Activated naive CD4-positive, alpha-beta T cell treated with anti-CD3 and anti-CD28 coated beads for 36 hours (primary cell): Measurements from ENCODE around the gene GNPDA1. TPM values are rescaled to one million over a fixed set of nuclear protein-coding genes. Genes with fewer than 3 reads are reported as not detected.

Source experiments
- CTCF ChIA-PET: fragments of 350-600 bp; sonication (Branson Sonifier 250); formaldehyde crosslinking; loops from one replicate; lab custom pipeline; 2021; ENCODE audit warnings: antibody characterized with exemption; lab: Charles Lee
- DNase-seq: peaks from one replicate; pipeline ENCODE4 v3.0.0-alpha.2; 2020
- H3K27ac Mint-ChIP-seq: one replicate; pipeline ENCODE4 v1.8.0; 2021; ENCODE audit warnings: mild to moderate bottlenecking, mixed read lengths
- H3K27me3 Mint-ChIP-seq: one replicate; pipeline ENCODE4 v1.8.0; 2021; ENCODE audit warnings: low read depth, mixed read lengths
- H3K36me3 Mint-ChIP-seq: one replicate; pipeline ENCODE4 v1.8.0; 2021; ENCODE audit warnings: low read depth, mixed read lengths
- H3K4me1 Mint-ChIP-seq: one replicate; pipeline ENCODE4 v1.8.0; 2021; ENCODE audit warnings: low read depth, mixed read lengths
- H3K4me3 Mint-ChIP-seq: one replicate; pipeline ENCODE4 v1.8.0; 2021; ENCODE audit warnings: mild to moderate bottlenecking, moderate library complexity, mixed read lengths
- H3K9me3 Mint-ChIP-seq: one replicate; pipeline ENCODE4 v1.8.0; 2021; ENCODE audit warnings: mixed read lengths
- intact Hi-C: fragments of 100-400 bp; cut with micrococcal nuclease; formaldehyde crosslinking; loops from one replicate; pipeline ENCODE4 v1.15.1; 2023
- total RNA-seq, 2 experiments: library from RNA; stranded (reverse); gene quantifications; one replicate each; pipeline ENCODE4 v1.2.3, GENCODE V29; 2021

Gene GNPDA1
- total RNA-seq, 2 experiments from 2014 or later: 250 to 259 TPM

DNA sequence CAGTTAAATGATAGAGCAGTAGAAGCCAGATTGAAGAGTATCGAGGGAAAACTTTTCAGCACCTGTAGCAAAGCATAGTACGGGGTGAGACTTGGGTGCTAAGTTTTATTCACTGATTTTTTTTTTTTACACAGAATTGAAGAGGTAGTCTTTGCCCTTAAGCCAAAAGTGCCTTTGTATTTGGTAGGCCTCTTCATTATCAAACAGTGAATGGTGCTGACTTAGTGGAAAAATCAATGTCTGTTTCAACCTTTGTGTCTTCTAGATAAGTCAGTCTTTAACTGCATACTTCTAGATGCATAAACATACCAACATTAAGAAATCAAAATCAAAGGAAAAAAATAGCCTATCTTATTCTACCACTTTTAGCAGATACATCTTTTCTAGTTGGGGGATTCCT, 30.2 kb downstream of the GNPDA1 start:
- intact Hi-C loops: no loop called here
- H3K4me1 Mint-ChIP-seq: peaks cover 2% of the 10 kb centered on the region

GRCh38 chr5:141978389-141978788, 34.4 kb downstream of the GNPDA1 start:
- Mint-ChIP-seq H3K4me1 (peaks cover 23% of the 10 kb centered on the region), H3K36me3 (peaks cover 39% of the 10 kb centered on the region), H3K27ac (no peak overlapping the region), H3K27me3 (no peaks in the 10 kb centered on the region), H3K9me3 (no peaks in the 10 kb centered on the region), H3K4me3 (no peak overlapping the region)
- CTCF ChIA-PET: interaction anchor here (0.5 to 3.1 kb wide), 7 partner anchors 10 to 1302 kb away, joined by 3 to 15 read pairs (median 3); partner anchors contain the start of gene RNF14
- intact Hi-C loops: no loop called here
- no peak for DNase-seq

More for the DNA sequence above, 30.2 kb downstream of the GNPDA1 start:
- no peak overlapping the region for H3K27ac Mint-ChIP-seq
- H3K36me3 Mint-ChIP-seq: peaks cover 34% of the 10 kb centered on the region
- DNase-seq: no peak
- H3K4me3 Mint-ChIP-seq: no peak overlapping the region
- CTCF ChIA-PET: no interaction called here
- no peaks in the 10 kb centered on the region for H3K9me3 Mint-ChIP-seq
- no peaks in the 10 kb centered on the region for H3K27me3 Mint-ChIP-seq

- intact Hi-C loops: no loop called here
- H3K4me3 Mint-ChIP-seq: no peak overlapping the region
- H3K36me3 Mint-ChIP-seq: peaks cover 42% of the 10 kb centered on the region
- CTCF ChIA-PET: interaction anchor here (0.5 to 2.7 kb wide), 10 partner anchors 8 to 242 kb away, joined by 3 to 16 read pairs (median 4); partner anchors contain the start of gene RNF14
- no peaks in the 10 kb centered on the region for H3K9me3 Mint-ChIP-seq
- no peak for DNase-seq
- H3K27ac Mint-ChIP-seq: no peak overlapping the region
- H3K4me1 Mint-ChIP-seq: peaks cover 33% of the 10 kb centered on the region
- no peaks in the 10 kb centered on the region for H3K27me3 Mint-ChIP-seq
Observed at GRCh38 chr5:141976176-141976575, 36.7 kb downstream of the GNPDA1 start.

- intact Hi-C loops: loop anchor here (1.0 kb wide), 2 partner anchors 33 to 41 kb away; no protein-coding TSS in a partner anchor
- CTCF ChIA-PET: interaction anchor here (2.3 to 7.3 kb wide), 2 partner anchors 15 to 27 kb away, joined by 4 to 115 read pairs; partner anchors contain the start of gene PCDH12
- H3K4me1 Mint-ChIP-seq: peaks cover 46% of the 10 kb centered on the region
- peaks cover 31% of the 10 kb centered on the region for H3K36me3 Mint-ChIP-seq
- H3K9me3 Mint-ChIP-seq: no peaks in the 10 kb centered on the region
- H3K27me3 Mint-ChIP-seq: no peaks in the 10 kb centered on the region
- DNase-seq: no peak
- H3K4me3 Mint-ChIP-seq: peak overlapping the region; percentile 13
- peak overlapping the region; percentile 85 for H3K27ac Mint-ChIP-seq
Observed at GRCh38 chr5:141973871-141974595, 38.8 kb downstream of the GNPDA1 start.

DNA sequence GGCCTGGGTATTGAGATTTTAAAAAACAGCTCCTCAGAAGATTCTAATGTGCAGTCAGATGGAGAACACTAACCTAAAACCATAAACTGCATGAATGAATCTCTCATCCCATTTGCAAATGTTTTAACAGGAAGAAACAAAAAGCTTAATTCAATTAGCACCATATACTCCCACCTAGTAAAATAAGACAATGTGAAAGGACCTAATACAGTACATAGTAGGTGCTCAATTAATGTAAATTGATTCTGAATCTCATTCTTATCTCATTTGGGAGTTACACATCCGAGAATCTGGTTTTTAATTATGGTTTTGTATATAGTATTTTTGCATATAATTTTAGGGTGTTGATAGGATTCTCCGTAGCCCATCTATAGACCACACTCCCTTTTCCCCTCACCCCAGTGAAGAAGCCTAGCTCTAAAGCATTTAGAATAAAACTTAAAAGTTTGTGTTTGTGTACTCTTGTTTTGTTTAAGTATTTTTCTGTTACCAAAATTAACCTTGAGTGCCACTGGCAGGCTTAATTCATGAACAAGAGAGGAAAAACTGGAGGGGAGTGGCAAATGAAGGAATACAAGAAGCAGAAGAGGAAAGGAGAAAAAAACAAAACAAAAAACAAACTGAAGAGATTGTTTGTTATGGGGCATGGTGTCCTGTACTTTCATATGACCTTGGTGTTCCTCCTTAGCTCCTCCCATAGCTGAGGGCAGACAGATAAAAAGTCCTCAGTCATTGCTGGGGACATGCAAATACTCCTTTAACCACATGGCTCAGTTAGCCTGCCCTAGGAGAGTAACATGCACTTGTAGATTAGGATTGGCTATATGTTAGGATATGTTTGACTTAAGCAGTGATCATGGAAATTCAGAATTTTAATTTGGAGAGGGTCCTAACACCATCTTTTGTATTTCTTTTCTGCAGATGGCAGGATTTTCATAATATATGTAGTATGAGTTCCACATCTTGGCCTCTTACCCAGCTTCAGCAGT, 42.8 kb downstream of the GNPDA1 start:
- H3K4me3 Mint-ChIP-seq: peak overlapping the region; percentile 93
- CTCF ChIA-PET: interaction anchor here (0.6 to 7.3 kb wide), 26 partner anchors 7 to 319 kb away, joined by 3 to 115 read pairs (median 5); partner anchors contain the start of genes FCHSD1, GNPDA1, PCDH1 and PCDH12
- peaks cover 22% of the 10 kb centered on the region for H3K36me3 Mint-ChIP-seq
- H3K27ac Mint-ChIP-seq: peak overlapping the region; percentile 91
- DNase-seq: no peak
- intact Hi-C loops: loop anchor here (1.0 to 2.0 kb wide), 6 partner anchors 37 to 277 kb away; partner anchors contain the start of gene DELE1
- H3K27me3 Mint-ChIP-seq: no peaks in the 10 kb centered on the region
- peaks cover 47% of the 10 kb centered on the region for H3K4me1 Mint-ChIP-seq
- no peaks in the 10 kb centered on the region for H3K9me3 Mint-ChIP-seq

GRCh38 chr5:141968914-141969608, 43.8 kb downstream of the GNPDA1 start, which contains the start of gene RNF14:
Gene RNF14 (plus strand): TSS chr5:141969105. CDS start chr5:141973589, 4,484 bp downstream.
- peak; percentile 96 for DNase-seq
- Mint-ChIP-seq H3K27me3 (no peaks in the 10 kb centered on the region), H3K36me3 (peaks cover 14% of the 10 kb centered on the region), H3K4me1 (peaks cover 37% of the 10 kb centered on the region), H3K9me3 (no peaks in the 10 kb centered on the region), H3K27ac (peak within 1 kb of the TSS; percentile 91), H3K4me3 (peak within 1 kb of the TSS; percentile 93)
- intact Hi-C loops: loop anchor here (1.0 to 2.0 kb wide), 6 partner anchors 38 to 276 kb away; partner anchors contain the start of gene DELE1
- CTCF ChIA-PET: interaction anchor here (0.6 to 7.3 kb wide), 32 partner anchors 9 to 734 kb away, joined by 3 to 115 read pairs (median 6); partner anchors contain the start of genes FCHSD1, GNPDA1, PCDH1 and PCDH12

DNA sequence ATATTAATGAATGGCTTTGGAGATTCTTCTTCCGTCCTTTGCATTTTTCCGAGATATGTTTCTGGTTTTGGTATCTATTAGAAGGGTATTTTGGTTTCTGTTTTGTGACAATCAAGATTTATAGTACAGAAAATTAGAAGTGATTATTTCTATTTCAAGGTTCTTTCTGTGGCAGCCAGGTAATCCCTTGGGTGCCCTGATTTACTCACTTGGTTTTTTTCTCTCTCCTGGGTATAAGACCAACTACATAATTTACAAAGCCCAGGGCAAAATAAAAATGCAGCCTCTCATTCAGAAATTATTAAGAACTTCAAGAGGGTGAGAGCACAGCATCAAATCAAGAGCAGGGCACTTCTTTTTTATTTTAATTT, 45.9 kb downstream of the GNPDA1 start:
- intact Hi-C loops: no loop called here
- Mint-ChIP-seq H3K27me3 (no peaks in the 10 kb centered on the region), H3K9me3 (no peaks in the 10 kb centered on the region), H3K36me3 (peaks cover 6% of the 10 kb centered on the region), H3K27ac (no peak overlapping the region), H3K4me1 (peaks cover 22% of the 10 kb centered on the region), H3K4me3 (no peak overlapping the region)
- DNase-seq: no peak
- CTCF ChIA-PET: interaction anchor here (1.6 to 7.3 kb wide), 4 partner anchors 8 to 275 kb away, joined by 4 to 115 read pairs (median 18); partner anchors contain the start of gene PCDH12

- Mint-ChIP-seq H3K4me1 (peaks cover 21% of the 10 kb centered on the region), H3K27me3 (no peaks in the 10 kb centered on the region), H3K36me3 (peaks cover 4% of the 10 kb centered on the region), H3K4me3 (no peak overlapping the region), H3K27ac (no peak overlapping the region), H3K9me3 (no peaks in the 10 kb centered on the region)
- intact Hi-C loops: no loop called here
- DNase-seq: no peak
- CTCF ChIA-PET: interaction anchor here (5.2 to 7.3 kb wide), 2 partner anchors 7 to 274 kb away, joined by 23 to 115 read pairs; partner anchors contain the start of gene PCDH12
Observed at GRCh38 chr5:141966275-141966962, 46.4 kb downstream of the GNPDA1 start.

DNA sequence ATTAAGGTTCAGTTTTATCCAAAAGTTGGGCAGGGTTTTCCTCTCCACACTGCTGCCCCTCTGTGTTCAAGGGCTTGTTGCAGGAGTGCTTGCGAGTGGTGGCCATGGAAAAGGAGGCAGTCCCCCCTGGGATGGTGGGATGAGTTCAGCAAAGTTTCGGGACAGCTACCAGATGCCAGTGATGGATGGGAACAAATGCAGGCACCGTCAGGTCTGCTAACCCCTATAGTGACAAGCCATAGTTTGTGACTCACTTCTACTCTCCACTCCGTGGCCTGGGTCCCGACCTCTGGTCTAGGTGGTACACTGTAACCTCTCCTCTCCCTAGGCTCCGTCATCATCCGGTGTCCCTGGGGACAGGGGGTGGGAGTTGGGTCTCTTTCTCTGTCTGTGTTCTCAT, 47.8 kb downstream of the GNPDA1 start:
- H3K4me1 Mint-ChIP-seq: peaks cover 25% of the 10 kb centered on the region
- DNase-seq: no peak
- H3K4me3 Mint-ChIP-seq: no peak overlapping the region
- no peaks in the 10 kb centered on the region for H3K27me3 Mint-ChIP-seq
- intact Hi-C loops: no loop called here
- peaks cover 1% of the 10 kb centered on the region for H3K36me3 Mint-ChIP-seq
- H3K27ac Mint-ChIP-seq: peak overlapping the region; percentile 33
- H3K9me3 Mint-ChIP-seq: no peaks in the 10 kb centered on the region
- CTCF ChIA-PET: interaction anchor here (0.7 to 5.2 kb wide), 2 partner anchors 183 to 273 kb away, joined by 3 to 23 read pairs; no protein-coding TSS in a partner anchor

GRCh38 chr5:141963701-141964100, 49.1 kb downstream of the GNPDA1 start:
- Mint-ChIP-seq H3K36me3 (no peaks in the 10 kb centered on the region), H3K27me3 (no peaks in the 10 kb centered on the region), H3K4me1 (peaks cover 30% of the 10 kb centered on the region), H3K27ac (no peak overlapping the region), H3K4me3 (no peak overlapping the region), H3K9me3 (no peaks in the 10 kb centered on the region)
- DNase-seq: no peak
- CTCF ChIA-PET: interaction anchor here (0.6 to 1.4 kb wide), 4 partner anchors 85 to 306 kb away, joined by 3 to 13 read pairs (median 5); partner anchors contain the start of gene PCDH1
- intact Hi-C loops: no loop called here
